ENCODE measurements around the gene UNC13D.
"Not testable (repeated sequence)": the region's sequence is repeated elsewhere in the genome, so short reads cannot be mapped to it uniquely, and the experiment has no call there.

UNC13D gene

GRCh38 chr17:75813081-75814020, 30.9 kb downstream of the UNC13D start:
- DNase-seq (ENCODE audit: low spot score in 2 of 2) (no peak), ATAC-seq (no peak)
- H3K27ac Mint-ChIP-seq: peak overlapping the region; percentile 40
- no peaks in the 10 kb centered on the region for H3K9me3 Mint-ChIP-seq
- H3K4me1 Mint-ChIP-seq: peaks cover 7% of the 10 kb centered on the region
- no peak overlapping the region for H3K4me3 Mint-ChIP-seq
- H3K36me3 Mint-ChIP-seq: peaks cover 68% of the 10 kb centered on the region

DNA sequence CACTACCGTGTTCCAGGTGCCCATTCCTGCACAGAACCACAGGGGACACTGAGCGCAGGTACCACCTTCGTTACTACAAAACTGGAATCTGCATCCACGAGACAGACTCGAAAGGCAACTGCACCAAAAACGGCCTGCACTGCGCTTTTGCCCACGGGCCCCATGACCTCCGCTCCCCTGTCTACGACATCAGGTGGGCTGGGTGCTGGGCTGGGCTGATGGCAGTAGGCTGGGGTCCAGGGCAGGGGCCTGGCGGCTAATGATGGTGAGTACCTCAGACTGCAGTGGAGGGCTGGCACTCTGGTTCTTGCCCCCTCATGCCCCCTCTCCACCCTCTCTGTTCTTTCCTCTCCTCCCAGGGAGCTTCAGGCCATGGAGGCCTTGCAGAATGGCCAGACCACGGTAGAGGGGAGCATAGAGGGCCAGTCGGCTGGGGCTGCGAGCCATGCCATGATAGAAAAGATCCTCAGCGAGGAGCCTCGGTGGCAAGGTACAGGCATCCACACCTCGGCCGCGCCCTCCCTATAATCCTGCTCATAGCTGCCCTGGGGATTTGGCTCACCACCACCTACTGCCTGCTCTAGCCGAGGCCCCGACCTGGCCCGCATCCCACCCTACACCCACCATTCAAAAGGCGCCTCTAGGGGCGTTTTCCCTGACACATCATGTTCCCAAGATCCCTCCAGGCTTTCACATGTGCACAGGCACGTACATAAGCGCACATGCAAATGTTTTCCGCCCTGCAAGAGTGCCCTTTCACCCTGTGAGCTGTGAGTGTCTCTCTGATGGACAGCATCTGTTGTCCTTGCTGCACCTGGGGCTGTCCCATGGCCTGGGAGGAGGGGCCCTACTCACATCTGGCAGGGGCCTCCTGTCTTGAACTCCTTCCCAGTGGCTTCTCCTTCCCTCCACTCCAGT, 31.8 kb downstream of the UNC13D start:
- no peaks in the 10 kb centered on the region for H3K9me3 Mint-ChIP-seq
- peaks cover 61% of the 10 kb centered on the region for H3K36me3 Mint-ChIP-seq
- H3K27ac Mint-ChIP-seq: peak overlapping the region; percentile 40
- ATAC-seq: no peak
- no peak for DNase-seq (ENCODE audit: low spot score in 2 of 2)
- no peak overlapping the region for H3K4me3 Mint-ChIP-seq
- H3K4me1 Mint-ChIP-seq: peaks cover 8% of the 10 kb centered on the region

DNA sequence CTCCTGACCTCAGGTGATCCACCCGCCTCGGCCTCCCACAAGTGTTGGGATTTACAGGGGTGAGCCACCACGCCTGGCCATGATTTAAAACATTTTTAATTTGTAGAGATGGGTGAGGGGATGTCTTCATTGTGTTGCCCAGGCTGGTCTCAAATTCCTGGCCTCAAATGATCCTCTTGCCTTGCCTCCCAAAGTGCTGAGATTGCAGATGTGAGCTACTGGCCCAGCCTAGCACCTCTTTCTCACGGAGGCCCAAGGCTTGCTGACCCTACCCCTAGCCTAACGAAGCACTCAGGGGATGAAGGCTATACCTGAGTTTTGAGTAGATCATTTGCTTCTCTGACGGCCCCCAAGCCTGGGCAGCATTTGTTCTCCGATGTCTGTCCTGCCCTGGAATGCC, 33.0 kb downstream of the UNC13D start:
- ATAC-seq (no peak), DNase-seq (ENCODE audit: low spot score in 2 of 2) (no peak)
- Mint-ChIP-seq H3K36me3 (peaks cover 57% of the 10 kb centered on the region), H3K9me3 (no peaks in the 10 kb centered on the region), H3K4me1 (peaks cover 8% of the 10 kb centered on the region), H3K4me3 (no peak overlapping the region), H3K27ac (no peak overlapping the region)

GRCh38 chr17:75810756-75811155, 33.4 kb downstream of the UNC13D start:
- H3K4me3 Mint-ChIP-seq; DNase-seq (ENCODE audit: low spot score in 2 of 2); H3K4me1 Mint-ChIP-seq; H3K27ac Mint-ChIP-seq; ATAC-seq; H3K9me3 Mint-ChIP-seq: not testable (repeated sequence)
- peaks cover 52% of the 10 kb centered on the region for H3K36me3 Mint-ChIP-seq

- peak overlapping the region; percentile 8 for H3K27ac Mint-ChIP-seq
- no peak for DNase-seq (ENCODE audit: low spot score in 2 of 2)
- H3K9me3 Mint-ChIP-seq: no peaks in the 10 kb centered on the region
- peaks cover 51% of the 10 kb centered on the region for H3K36me3 Mint-ChIP-seq
- no peak for ATAC-seq
- H3K4me3 Mint-ChIP-seq: no peak overlapping the region
- H3K4me1 Mint-ChIP-seq: peaks cover 8% of the 10 kb centered on the region
Observed at GRCh38 chr17:75810216-75810615, 34.0 kb downstream of the UNC13D start.

- H3K27ac Mint-ChIP-seq: peak overlapping the region; percentile 8
- no peak for ATAC-seq
Observed at GRCh38 chr17:75809631-75810111, 34.5 kb downstream of the UNC13D start.

DNA sequence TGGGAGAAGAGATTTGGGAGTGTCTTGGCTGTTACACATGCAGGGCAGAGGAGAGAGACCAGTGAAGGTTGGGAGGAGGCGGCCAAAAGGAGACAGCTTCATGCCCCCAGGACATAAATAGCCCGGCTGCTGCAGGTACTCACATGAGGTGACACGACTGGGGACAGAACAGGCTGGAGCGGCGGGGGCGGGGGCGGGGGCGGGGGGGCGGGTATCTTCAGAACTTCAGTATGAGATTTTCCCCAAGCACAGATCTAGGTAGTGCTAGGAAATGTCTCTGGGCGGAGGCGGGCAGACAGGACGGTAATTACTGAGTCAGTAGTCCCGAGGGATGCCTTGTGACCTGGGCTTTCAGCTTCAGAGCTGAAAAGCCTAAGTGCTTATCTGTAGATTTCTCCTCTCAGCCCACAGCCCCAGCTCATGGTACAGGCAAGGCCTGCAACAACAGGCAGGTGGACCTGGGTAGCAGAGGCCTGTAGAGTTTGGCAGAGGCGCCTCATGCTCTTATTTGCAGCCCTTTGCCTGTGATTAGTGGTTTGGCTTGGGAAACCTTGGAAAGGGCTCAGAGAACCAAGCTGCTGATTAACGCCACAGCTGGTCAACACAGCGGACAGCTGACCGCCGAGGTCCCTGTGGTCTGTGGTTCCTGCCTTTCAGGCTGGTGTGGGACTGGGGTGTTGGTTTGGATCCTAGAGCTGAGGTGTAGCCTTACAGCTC, 35.1 kb downstream of the UNC13D start:
- peak overlapping the region; percentile 64 for H3K27ac Mint-ChIP-seq
- H3K9me3 Mint-ChIP-seq: no peaks in the 10 kb centered on the region
- ATAC-seq (no peak), DNase-seq (ENCODE audit: low spot score in 2 of 2) (no peak)
- peaks cover 48% of the 10 kb centered on the region for H3K36me3 Mint-ChIP-seq
- H3K4me1 Mint-ChIP-seq: peaks cover 8% of the 10 kb centered on the region
- no peak overlapping the region for H3K4me3 Mint-ChIP-seq

More at GRCh38 chr17:75809631-75810111, 34.5 kb downstream of the UNC13D start:
- no peak overlapping the region for H3K4me3 Mint-ChIP-seq
- H3K9me3 Mint-ChIP-seq: no peaks in the 10 kb centered on the region
- H3K4me1 Mint-ChIP-seq: peaks cover 8% of the 10 kb centered on the region
- no peak for DNase-seq (ENCODE audit: low spot score in 2 of 2)
- H3K36me3 Mint-ChIP-seq: peaks cover 49% of the 10 kb centered on the region

GRCh38 chr17:75808549-75808904, 35.7 kb downstream of the UNC13D start:
- Mint-ChIP-seq H3K27ac (peak overlapping the region; percentile 64), H3K36me3 (peaks cover 44% of the 10 kb centered on the region), H3K9me3 (no peaks in the 10 kb centered on the region), H3K4me1 (peaks cover 8% of the 10 kb centered on the region), H3K4me3 (no peak overlapping the region)
- ATAC-seq (no peak), DNase-seq (ENCODE audit: low spot score in 2 of 2) (no peak)

- peaks cover 39% of the 10 kb centered on the region for H3K36me3 Mint-ChIP-seq
- no peak overlapping the region for H3K4me3 Mint-ChIP-seq
- ATAC-seq: no peak
- peaks cover 8% of the 10 kb centered on the region for H3K4me1 Mint-ChIP-seq
- DNase-seq (ENCODE audit: low spot score in 2 of 2): no peak
- H3K9me3 Mint-ChIP-seq: no peaks in the 10 kb centered on the region
- H3K27ac Mint-ChIP-seq: peak overlapping the region; percentile 64
Observed at GRCh38 chr17:75807861-75808260, 36.3 kb downstream of the UNC13D start.

DNA sequence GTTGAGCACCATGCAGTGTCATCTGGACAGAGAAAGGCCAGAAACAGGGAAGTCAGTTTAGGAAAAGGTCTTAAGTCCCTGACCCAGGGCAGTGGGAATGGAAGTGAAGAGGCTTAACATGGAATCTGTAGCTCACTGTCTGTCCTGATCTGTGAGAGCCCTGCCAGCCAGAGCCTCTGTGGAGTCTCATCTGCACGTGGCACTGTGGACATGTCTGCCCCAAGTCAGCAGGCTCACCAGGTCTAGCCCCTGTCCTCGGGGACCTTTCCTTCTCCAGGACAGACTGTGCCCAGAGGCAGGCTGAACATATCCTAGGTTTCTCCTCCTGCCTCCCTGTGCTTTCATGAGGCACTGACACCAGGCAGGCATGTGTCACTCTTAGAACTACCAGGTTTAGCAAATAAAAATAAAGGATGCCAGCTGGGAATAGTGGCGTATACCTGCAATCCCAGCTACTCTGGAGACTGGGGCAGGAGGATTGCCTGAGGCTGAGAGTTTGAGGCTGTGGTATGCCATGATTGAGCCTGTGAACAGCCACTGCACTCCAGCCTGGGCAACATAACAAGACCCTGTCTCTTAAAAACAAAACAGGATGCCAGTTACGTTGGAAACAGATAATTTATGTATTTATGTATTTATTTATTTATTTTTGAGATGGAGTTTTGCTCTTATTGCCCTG, 37.2 kb downstream of the UNC13D start:
- DNase-seq (ENCODE audit: low spot score in 2 of 2) (no peak), ATAC-seq (no peak)
- Mint-ChIP-seq H3K27ac (no peak overlapping the region), H3K4me1 (peaks cover 8% of the 10 kb centered on the region), H3K9me3 (no peaks in the 10 kb centered on the region), H3K4me3 (no peak overlapping the region), H3K36me3 (peaks cover 30% of the 10 kb centered on the region)

GRCh38 chr17:75803883-75804282, 40.3 kb downstream of the UNC13D start:
- DNase-seq (ENCODE audit: low spot score in 2 of 2): no peak
- no peaks in the 10 kb centered on the region for H3K9me3 Mint-ChIP-seq
- H3K27ac Mint-ChIP-seq: no peak overlapping the region
- peaks cover 13% of the 10 kb centered on the region for H3K4me1 Mint-ChIP-seq
- peaks cover 27% of the 10 kb centered on the region for H3K36me3 Mint-ChIP-seq
- no peak for ATAC-seq
- no peak overlapping the region for H3K4me3 Mint-ChIP-seq

DNA sequence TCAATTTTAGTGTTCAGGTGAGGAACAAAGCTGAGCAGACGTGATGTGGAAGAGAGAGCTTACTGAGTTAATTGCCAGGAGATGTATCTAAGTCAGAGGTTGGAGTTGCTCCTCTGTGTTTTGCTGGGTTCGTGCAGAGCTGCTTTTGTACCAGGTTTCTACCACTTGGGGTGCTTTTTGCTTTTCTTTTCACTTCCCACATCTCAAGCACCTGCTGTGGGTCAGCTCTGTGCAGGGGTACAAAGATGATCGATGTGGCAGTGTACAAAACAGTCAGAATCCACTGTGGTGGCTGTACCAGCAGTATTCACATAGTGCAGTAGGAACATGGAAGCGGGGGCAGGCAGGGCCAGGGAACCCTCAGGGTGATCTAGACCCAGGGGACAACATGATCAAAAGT, 44.8 kb downstream of the UNC13D start:
- peaks cover 41% of the 10 kb centered on the region for H3K36me3 Mint-ChIP-seq

DNA sequence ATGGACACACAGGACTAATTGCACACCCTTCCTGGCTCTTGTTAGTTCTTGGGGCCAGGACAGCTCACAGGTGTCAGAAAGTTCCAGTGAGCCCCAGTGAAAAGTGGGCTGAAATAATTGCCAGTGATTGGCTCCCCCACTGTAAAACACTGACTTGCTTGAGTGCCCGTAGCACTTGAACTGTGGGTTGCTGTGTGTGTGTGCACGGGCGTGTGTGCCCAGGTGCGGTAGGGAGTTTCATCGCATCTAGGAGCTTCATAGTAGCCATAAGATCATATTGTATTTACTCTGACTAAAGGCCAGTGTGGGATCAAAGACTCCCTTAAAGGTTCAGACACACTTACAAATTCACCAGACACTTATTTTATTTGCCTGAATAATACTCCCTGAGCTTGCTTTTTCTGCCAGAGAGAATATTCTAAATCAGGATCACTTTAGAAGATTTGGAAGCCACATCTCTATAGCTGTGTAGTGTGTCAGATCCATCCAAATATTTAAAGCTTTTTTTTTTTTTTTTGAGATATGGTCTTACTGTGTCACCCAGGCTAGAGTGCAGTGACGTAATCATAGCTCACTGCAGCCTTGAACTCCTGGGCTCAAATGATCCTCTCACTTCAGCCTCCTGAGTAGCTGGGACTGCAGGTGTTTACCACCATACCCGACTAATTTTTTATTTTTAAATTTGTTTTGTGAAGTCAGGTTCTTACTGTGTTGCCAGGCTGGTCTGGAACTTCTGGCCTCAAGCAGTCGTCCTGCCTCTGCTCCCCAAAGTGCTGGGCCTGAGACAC, 48.2 kb downstream of the UNC13D start:
- Mint-ChIP-seq H3K4me3 (no peak overlapping the region), H3K9me3 (no peaks in the 10 kb centered on the region), H3K27ac (peak overlapping the region; percentile 67), H3K36me3 (peaks cover 36% of the 10 kb centered on the region), H3K4me1 (peaks cover 19% of the 10 kb centered on the region)
- no peak for ATAC-seq
- DNase-seq (ENCODE audit: low spot score in 2 of 2): no peak

More for the DNA sequence above, 44.8 kb downstream of the UNC13D start:
- Mint-ChIP-seq H3K4me1 (peaks cover 6% of the 10 kb centered on the region), H3K9me3 (no peaks in the 10 kb centered on the region), H3K27ac (no peak overlapping the region), H3K4me3 (no peak overlapping the region)
- ATAC-seq: no peak
- DNase-seq (ENCODE audit: low spot score in 2 of 2): no peak

DNA sequence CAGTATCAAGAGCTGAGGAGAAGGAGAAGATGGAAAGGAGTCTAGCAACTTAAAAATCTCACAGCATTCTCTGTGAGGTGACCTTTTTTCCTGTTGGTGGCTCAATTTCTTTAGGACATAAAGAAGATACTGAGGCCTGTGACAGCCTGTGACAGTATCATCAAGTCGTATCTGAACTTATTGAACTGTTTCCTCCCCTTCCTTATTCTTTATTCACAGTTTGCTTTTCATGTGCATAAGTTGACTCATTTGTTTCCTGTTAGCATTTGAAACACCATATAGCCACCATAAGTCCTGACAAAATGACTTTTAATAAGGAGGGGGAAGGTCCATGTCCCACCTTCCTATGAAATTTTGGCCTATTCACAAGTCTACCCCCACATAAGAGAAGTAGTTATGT, 50.7 kb downstream of the UNC13D start:
- peaks cover 20% of the 10 kb centered on the region for H3K36me3 Mint-ChIP-seq
- H3K27ac Mint-ChIP-seq: peak overlapping the region; percentile 10
- DNase-seq (ENCODE audit: low spot score in 2 of 2) (no peak), ATAC-seq (peak; percentile 55)
- no peaks in the 10 kb centered on the region for H3K9me3 Mint-ChIP-seq
- H3K4me1 Mint-ChIP-seq: peaks cover 13% of the 10 kb centered on the region
- H3K4me3 Mint-ChIP-seq: no peak overlapping the region
